Pancreas (tissue), 10 donors: Measurements from ENCODE around the gene TRPC6. TPM values are rescaled to one million over a fixed set of nuclear protein-coding genes. Genes with fewer than 3 reads are reported as not detected.

Experiments
- ATAC-seq, 4 donors: fragments of 200-7000 bp; cut with Tn5 transposase; one replicate each; pipeline versions ENCODE4 v1.8.0 to v1.9.1; 2020; ENCODE audit warnings: mild to moderate bottlenecking in 4 of 4, moderate library complexity in 4 of 4
- DNase-seq, 6 donors: peaks; one replicate each; pipeline ENCODE4 v3.0.0-alpha.2; 2020
- FAIRE-seq: peaks from 2 replicates; lab custom pipeline; 2012; peaks lifted over from hg19 to GRCh38; lab: Jason Lieb, UNC
- H3K27ac ChIP-seq, 4 donors: fragments of 200-600 bp; sonication (generic); 1 replicate in 3 of 4; 2 replicates in 1 of 4; pipeline versions ENCODE4 v1.5.0 to v1.8.0; 2020
- H3K27me3 ChIP-seq, 4 donors: fragments of 200-600 bp; one replicate each; pipeline ENCODE4 v1.8.0; 2021
- H3K36me3 ChIP-seq, 3 donors: fragments of 200-600 bp; sonication (generic) in 1 of 3; one replicate each; pipeline versions ENCODE4 v1.5.0 to v1.8.0; 2020 to 2021
- H3K4me1 ChIP-seq, 3 donors: fragments of 200-600 bp; one replicate each; pipeline ENCODE4 v1.8.0; 2021
- H3K4me3 ChIP-seq, 4 donors: fragments of 200-600 bp; sonication (generic) in 2 of 4; one replicate each; pipeline versions ENCODE4 v1.5.0 to v1.8.0; 2020 to 2021
- H3K9me3 ChIP-seq, 4 donors: fragments of 200-600 bp; one replicate each; pipeline ENCODE4 v1.8.0; 2021
- CTCF ChIP-seq, 4 donors: fragments of 200-600 bp; sonication (generic) in 3 of 4; IDR thresholded peaks; one replicate each; pipeline versions ENCODE4 v1.5.0 to v1.8.0; 2021; ENCODE audit warnings: antibody characterized with exemption in 4 of 4
- WGBS, 2 donors: extraction: QIAGEN DNeasy Blood & Tissue Kit; methylation state at CpG; one replicate each; pipeline ENCODE4 v1.1.7; 2013; 5-methylcytosine and 5-hydroxymethylcytosine counted together
- intact Hi-C, 3 donors: fragments of 100-400 bp; cut with DNase I; formaldehyde crosslinking; loops; one replicate each; pipeline versions ENCODE4 v1.11.1 to v1.14.2; 2022
- polyA plus RNA-seq, 2 donors: library from polyadenylated mRNA; stranded (reverse); fragments of 200-250 nt; gene quantifications; one replicate each; pipeline ENCODE4 v1.2.3, GENCODE V29; 2013
- total RNA-seq, 6 donors: library from RNA; stranded (reverse); fragmentation: NEBNext Ultra II Directional in 4 of 6; extraction: Animal tissue kit (Norgen Biotek cat#: 25700) in 4 of 6; gene quantifications; one replicate each; pipeline versions ENCODE4 v1.2.1 to v1.2.4, GENCODE V29; 2021 to 2023
- donor health status: healthy with polysubstance abuse.
- donor health status: DM: no; HTN: no; CAD: no; lungs with moderate emphysema.
- donor health status: DM: no; HTN: no; CAD: no.
- donor health status: control.
- donor health status: control.
- donor health status: Bipolar disorder and iron deficiency.
- donor health status: DM: yes; HTN: yes; CAD: no.
- donor health status: DM: no; HTN: no; CAD: no.
- donor health status: DM: no; HTN: no; CAD: no.
- donor health status: DM: yes; HTN: yes; CAD: no.

Gene TRPC6
- total and polyA plus RNA-seq, 8 donors, result 0.09 to 1.5 (median 0.42) TPM

- intact Hi-C loops, result no loop called here
- Histone ChIP-seq H3K36me3 (no peaks in the 10 kb centered on the region), H3K4me1 (no peaks in the 10 kb centered on the region), H3K27me3 (no peaks in the 10 kb centered on the region), H3K9me3 (no peaks in the 10 kb centered on the region), H3K4me3 (peak overlapping the region in 3 of 4 donors; percentile 15 to 39 (median 39)), H3K27ac (no peak overlapping the region)
- TF ChIP-seq CTCF (IDR thresholded peaks at IDR 0.05), result no peak
- WGBS, 2 donors, result 0 to 1% methylated on average over 14 to 19 of the region's 19 CpGs
- no peak for DNase-seq
- no peak for FAIRE-seq
- ATAC-seq, result no peak
These were observed 887 bp downstream of the TRPC6 start for GRCh38 chr11:101582989-101583250.

GRCh38 chr11:101582236-101582988, 1.4 kb downstream of the TRPC6 start:
- DNase-seq (peak in 2 of 6 donors; percentile 43 to 53), ATAC-seq (peak; percentile 25 to 46 (median 40)), FAIRE-seq (no peak)
- WGBS, 2 donors, result 7% methylated on average over 35 of the region's 35 CpGs
- Histone ChIP-seq H3K27me3 (no peaks in the 10 kb centered on the region), H3K4me3 (peak overlapping the region in 2 of 4 donors; percentile 39), H3K9me3 (no peaks in the 10 kb centered on the region), H3K4me1 (no peaks in the 10 kb centered on the region), H3K27ac (no peak overlapping the region), H3K36me3 (no peaks in the 10 kb centered on the region)
- intact Hi-C loops, result no loop called here
- TF ChIP-seq CTCF (IDR thresholded peaks at IDR 0.05), result no peak

- 41 to 49% methylated on average over 6 of the region's 6 CpGs for WGBS, 2 donors
- Histone ChIP-seq H3K27me3 (no peaks in the 10 kb centered on the region), H3K4me1 (no peaks in the 10 kb centered on the region), H3K9me3 (no peaks in the 10 kb centered on the region), H3K4me3 (no peak overlapping the region), H3K27ac (no peak overlapping the region), H3K36me3 (no peaks in the 10 kb centered on the region)
- intact Hi-C loops, result no loop called here
- TF ChIP-seq CTCF (IDR thresholded peaks at IDR 0.05), result no peak
- ATAC-seq (no peak), DNase-seq (no peak), FAIRE-seq (no peak)
These were observed 6.3 kb downstream of the TRPC6 start for GRCh38 chr11:101577461-101577860.

- H3K4me3 ChIP-seq, result no peak overlapping the region
- ATAC-seq, result no peak
- intact Hi-C loops, result no loop called here
These were observed 7.4 kb downstream of the TRPC6 start for GRCh38 chr11:101576456-101576855.

More at GRCh38 chr11:101576456-101576855, 7.4 kb downstream of the TRPC6 start:
- FAIRE-seq (no peak), DNase-seq (no peak)
- TF ChIP-seq CTCF (IDR thresholded peaks at IDR 0.05), result no peak
- Histone ChIP-seq H3K27ac (no peak overlapping the region), H3K9me3 (no peaks in the 10 kb centered on the region), H3K36me3 (no peaks in the 10 kb centered on the region), H3K27me3 (no peaks in the 10 kb centered on the region), H3K4me1 (no peaks in the 10 kb centered on the region)
